Prostate gland (tissue), 2 donors: ENCODE data around the gene CHST15. TPM values are rescaled to one million over a fixed set of nuclear protein-coding genes. Genes with fewer than 3 reads are reported as not detected.

Source experiments
- DNase-seq: peaks from one replicate; pipeline ENCODE4 v3.0.0-alpha.2; 2019; ENCODE audit warnings: low spot score
- H3K27ac ChIP-seq, 2 donors: fragments of 200-600 bp; sonication (generic); 2 replicates each; pipeline ENCODE4 v1.5.1; 2017 to 2019
- H3K27me3 ChIP-seq: fragments of 200-600 bp; sonication (generic); replicated peaks from 2 replicates; pipeline ENCODE4 v1.5.1; 2019; ENCODE audit not compliant: insufficient read depth
- H3K36me3 ChIP-seq, 2 donors: fragments of 200-600 bp; sonication (generic); 1 replicate in 1 of 2; 2 replicates in 1 of 2; pipeline versions ENCODE4 v1.5.1 to v1.8.1; 2017 to 2019
- H3K4me1 ChIP-seq: fragments of 200-600 bp; sonication (generic); replicated peaks from 2 replicates; pipeline ENCODE4 v1.5.1; 2019
- H3K4me3 ChIP-seq, 2 donors: fragments of 200-600 bp; sonication (generic); 2 replicates each; pipeline ENCODE4 v1.5.1; 2017 to 2019
- H3K9me3 ChIP-seq: fragments of 200-600 bp; sonication (generic); 2 replicates; pipeline ENCODE4 v1.5.1; 2017
- POLR2A ChIP-seq: fragments of 450-650 bp; IDR thresholded peaks from one replicate; pipeline ENCODE4 v1.6.1; 2016; ENCODE audit warnings: antibody characterized with exemption, mild to moderate bottlenecking
- POLR2AphosphoS5 ChIP-seq: sonication (generic); formaldehyde crosslinking; IDR thresholded peaks from one replicate; pipeline ENCODE4 v1.6.1; 2017; ENCODE audit warnings: antibody characterized with exemption
- WGBS: methylation state at CpG from one replicate; pipeline ENCODE4 v1.1.5; 2018; 5-methylcytosine and 5-hydroxymethylcytosine counted together
- intact Hi-C: fragments of 100-400 bp; cut with DNase I; formaldehyde crosslinking; loops from one replicate; pipeline ENCODE4 v1.14.2; 2022
- total RNA-seq, 2 donors: library from RNA; depleted of rRNA; stranded (reverse); fragments of >200 nt; gene quantifications; one replicate each; pipeline ENCODE4 v1.1.0, GENCODE V29; 2016
- TF ChIP-seq, protein P1 (sequence below), 4 experiments: fragments of 200-600 bp in 2 of 4; fragments of 450-650 bp in 2 of 4; sonication (generic) in 2 of 4; IDR thresholded peaks; 1 replicate in 3 of 4; 2 replicates in 1 of 4; pipeline ENCODE4 v1.5.1; 2016 to 2019; ENCODE audit warnings: antibody characterized with exemption in 4 of 4, mild to moderate bottlenecking in 2 of 4, moderate library complexity in 2 of 4

CHST15 gene
- total RNA-seq, 2 donors from 2014 or later, result 13.9 to 26.0 TPM

- intact Hi-C loops, result no loop called here
- Histone ChIP-seq H3K27ac (no peak overlapping the region), H3K4me1 (no peaks in the 10 kb centered on the region), H3K9me3 (no peaks in the 10 kb centered on the region), H3K4me3 (no peak overlapping the region), H3K36me3 (no peaks in the 10 kb centered on the region), H3K27me3 (no peaks in the 10 kb centered on the region)
- no peak for DNase-seq
- TF ChIP-seq, protein P1, sequence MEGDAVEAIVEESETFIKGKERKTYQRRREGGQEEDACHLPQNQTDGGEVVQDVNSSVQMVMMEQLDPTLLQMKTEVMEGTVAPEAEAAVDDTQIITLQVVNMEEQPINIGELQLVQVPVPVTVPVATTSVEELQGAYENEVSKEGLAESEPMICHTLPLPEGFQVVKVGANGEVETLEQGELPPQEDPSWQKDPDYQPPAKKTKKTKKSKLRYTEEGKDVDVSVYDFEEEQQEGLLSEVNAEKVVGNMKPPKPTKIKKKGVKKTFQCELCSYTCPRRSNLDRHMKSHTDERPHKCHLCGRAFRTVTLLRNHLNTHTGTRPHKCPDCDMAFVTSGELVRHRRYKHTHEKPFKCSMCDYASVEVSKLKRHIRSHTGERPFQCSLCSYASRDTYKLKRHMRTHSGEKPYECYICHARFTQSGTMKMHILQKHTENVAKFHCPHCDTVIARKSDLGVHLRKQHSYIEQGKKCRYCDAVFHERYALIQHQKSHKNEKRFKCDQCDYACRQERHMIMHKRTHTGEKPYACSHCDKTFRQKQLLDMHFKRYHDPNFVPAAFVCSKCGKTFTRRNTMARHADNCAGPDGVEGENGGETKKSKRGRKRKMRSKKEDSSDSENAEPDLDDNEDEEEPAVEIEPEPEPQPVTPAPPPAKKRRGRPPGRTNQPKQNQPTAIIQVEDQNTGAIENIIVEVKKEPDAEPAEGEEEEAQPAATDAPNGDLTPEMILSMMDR (IDR thresholded peaks at IDR 0.05), result no peak
- TF ChIP-seq POLR2AphosphoS5 (no peak), POLR2A (no peak)
- 68% methylated on average over 4 of the region's 4 CpGs for WGBS
These were observed 25.8 kb upstream of the CHST15 start for GRCh38 chr10:124119216-124119615.

DNA sequence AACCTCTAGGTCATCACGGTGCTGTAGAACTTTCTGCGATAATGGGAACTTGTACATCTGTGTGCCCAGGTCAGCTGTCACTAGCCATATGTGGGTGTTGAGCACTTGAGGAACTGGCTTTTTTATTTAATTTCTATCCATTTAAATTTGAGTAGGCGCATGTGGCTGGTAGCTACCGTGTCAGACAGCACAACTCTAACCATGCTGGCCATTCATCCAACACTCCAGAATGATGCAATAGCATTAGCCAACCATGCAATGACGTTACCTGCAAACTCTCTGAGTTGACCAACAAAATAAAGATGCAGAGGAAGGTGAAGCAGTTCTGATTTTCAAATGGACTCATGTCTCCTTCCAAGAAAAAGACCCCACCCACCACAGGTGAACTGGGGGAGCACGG, 24.4 kb upstream of the CHST15 start:
- intact Hi-C loops, result no loop called here
- WGBS, result 90% methylated on average over 6 of the region's 6 CpGs
- Histone ChIP-seq H3K9me3 (no peaks in the 10 kb centered on the region), H3K27ac (no peak overlapping the region), H3K36me3 (no peaks in the 10 kb centered on the region), H3K4me1 (no peaks in the 10 kb centered on the region), H3K4me3 (no peak overlapping the region), H3K27me3 (no peaks in the 10 kb centered on the region)
- no peak for DNase-seq
- TF ChIP-seq, protein P1 (IDR thresholded peaks at IDR 0.05), result no peak
- TF ChIP-seq POLR2AphosphoS5 (no peak), POLR2A (no peak)

GRCh38 chr10:124117511-124117785, 24.1 kb upstream of the CHST15 start:
- Histone ChIP-seq H3K36me3 (no peaks in the 10 kb centered on the region), H3K9me3 (no peaks in the 10 kb centered on the region), H3K27ac (no peak overlapping the region), H3K4me3 (no peak overlapping the region), H3K27me3 (no peaks in the 10 kb centered on the region), H3K4me1 (no peaks in the 10 kb centered on the region)
- no peak for DNase-seq
- TF ChIP-seq, protein P1 (IDR thresholded peaks at IDR 0.05), result no peak
- TF ChIP-seq POLR2AphosphoS5, result no peak
- no peak for TF ChIP-seq POLR2A
- intact Hi-C loops, result no loop called here
- WGBS, result 93% methylated on average over 5 of the region's 5 CpGs

DNA sequence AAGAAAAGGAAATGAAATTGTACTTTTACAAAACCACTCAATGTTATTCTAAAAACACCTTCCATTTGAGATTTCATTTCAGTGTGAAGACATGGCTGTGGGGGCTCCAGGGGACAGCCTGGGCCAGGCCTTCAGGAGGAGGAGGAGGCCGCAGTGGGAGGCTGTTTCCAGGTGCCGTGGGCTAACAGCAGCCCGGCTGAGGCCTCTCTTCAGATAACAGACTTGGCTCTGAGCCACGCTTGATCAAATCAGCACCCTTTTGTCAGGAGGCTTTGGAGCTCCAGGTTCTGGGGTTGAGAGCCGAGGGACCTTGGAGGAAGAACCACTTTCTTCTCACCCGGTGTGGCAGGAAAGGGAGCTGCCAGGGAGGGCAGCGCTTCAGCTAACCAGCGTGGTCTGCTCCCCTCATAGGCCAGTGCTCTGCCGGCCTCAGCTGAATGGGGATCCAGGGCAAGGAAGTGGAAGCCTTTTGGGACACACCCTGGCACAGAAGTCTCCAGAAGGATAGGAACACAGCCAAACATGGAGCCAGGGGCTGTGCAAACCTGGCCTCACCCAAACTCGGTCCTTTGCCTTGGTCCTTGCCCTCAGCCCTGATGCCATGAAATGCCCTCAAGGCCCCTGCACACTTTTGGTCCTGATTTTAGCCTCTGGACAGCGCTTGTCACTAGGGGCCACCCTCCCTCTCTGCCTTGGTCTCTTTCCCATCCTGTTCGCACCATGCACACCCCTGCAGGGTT, 23.5 kb upstream of the CHST15 start:
- no peaks in the 10 kb centered on the region for H3K27me3 ChIP-seq
- no peak overlapping the region for H3K27ac ChIP-seq
- no peaks in the 10 kb centered on the region for H3K4me1 ChIP-seq
- TF ChIP-seq POLR2A, result no peak
- TF ChIP-seq, protein P1 (IDR thresholded peaks at IDR 0.05), result no peak
- no peak for TF ChIP-seq POLR2AphosphoS5
- no peak overlapping the region for H3K4me3 ChIP-seq
- no peak for DNase-seq
- intact Hi-C loops, result no loop called here
- WGBS, result 76% methylated on average over 12 of the region's 12 CpGs
- H3K36me3 ChIP-seq, result no peaks in the 10 kb centered on the region
- no peaks in the 10 kb centered on the region for H3K9me3 ChIP-seq

DNA sequence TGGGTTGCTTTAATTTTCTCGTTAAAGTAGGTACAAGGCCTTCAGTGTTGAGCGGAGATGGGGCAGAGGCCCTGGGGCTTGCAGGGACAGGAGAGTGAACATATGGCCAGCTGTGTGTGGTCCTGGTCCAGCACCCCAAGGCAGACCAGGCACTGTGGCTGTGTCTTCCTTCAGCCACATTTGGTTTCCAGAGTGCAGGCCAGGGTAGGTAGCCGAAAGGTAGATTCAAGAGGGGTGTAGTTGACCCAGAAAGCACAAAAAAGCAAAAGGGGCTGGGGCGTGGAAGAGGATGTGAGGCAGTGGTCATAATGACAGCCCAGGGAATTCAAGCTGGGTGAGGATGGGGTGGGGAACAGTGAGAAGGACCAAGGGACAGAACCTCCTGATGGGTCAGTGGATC, 21.3 kb upstream of the CHST15 start:
- Histone ChIP-seq H3K4me1 (no peaks in the 10 kb centered on the region), H3K27ac (no peak overlapping the region), H3K9me3 (no peaks in the 10 kb centered on the region), H3K27me3 (no peaks in the 10 kb centered on the region), H3K4me3 (no peak overlapping the region), H3K36me3 (no peaks in the 10 kb centered on the region)
- 91% methylated on average over 4 of the region's 4 CpGs for WGBS
- DNase-seq, result no peak
- intact Hi-C loops, result no loop called here
- TF ChIP-seq, protein P1 (IDR thresholded peaks at IDR 0.05), result no peak
- TF ChIP-seq POLR2AphosphoS5, result no peak
- TF ChIP-seq POLR2A, result no peak
